Gastroesophageal sphincter (tissue), 3 donors: ENCODE measurements around the gene VPS45.

Source experiments
- POLR2A ChIP-seq, 2 donors: fragments of 450-650 bp; IDR thresholded peaks; one replicate each; pipeline ENCODE4 v1.6.1; 2017; ENCODE audit warnings: antibody characterized with exemption in 2 of 2, mild to moderate bottlenecking in 2 of 2, moderate library complexity in 1 of 2
- POLR2AphosphoS5 ChIP-seq: sonication (generic); formaldehyde crosslinking; IDR thresholded peaks from one replicate; pipeline ENCODE4 v1.6.1; 2017; ENCODE audit warnings: antibody characterized with exemption
- TF ChIP-seq, protein P1 (sequence below), 4 experiments: fragments of 200-600 bp in 2 of 4; fragments of 450-650 bp in 2 of 4; sonication (generic) in 1 of 4; IDR thresholded peaks; one replicate each; pipeline ENCODE4 v1.5.1; 2017 to 2019; ENCODE audit warnings: antibody characterized with exemption in 4 of 4, mild to moderate bottlenecking in 2 of 4, moderate library complexity in 2 of 4

DNA sequence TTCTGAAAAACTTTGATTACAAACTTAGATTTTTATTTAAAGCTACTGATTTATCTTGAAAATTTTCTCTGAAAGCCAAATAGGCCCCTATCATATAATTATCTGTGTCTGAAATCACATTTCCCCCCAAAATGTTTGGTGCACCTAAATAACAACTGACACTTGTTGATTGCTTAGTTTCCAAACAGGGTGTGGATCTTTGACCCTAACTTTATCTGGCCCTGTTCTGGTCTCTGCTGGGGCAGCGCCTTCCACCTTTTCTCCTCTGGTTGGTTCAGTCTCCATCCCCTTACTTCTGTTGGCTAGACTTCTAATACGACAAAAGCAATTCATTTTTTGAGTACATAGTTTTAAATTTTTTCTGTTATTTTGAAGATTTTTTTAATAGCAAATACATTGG lies 46.9 kb upstream of the VPS45 start:
- TF ChIP-seq, protein P1, sequence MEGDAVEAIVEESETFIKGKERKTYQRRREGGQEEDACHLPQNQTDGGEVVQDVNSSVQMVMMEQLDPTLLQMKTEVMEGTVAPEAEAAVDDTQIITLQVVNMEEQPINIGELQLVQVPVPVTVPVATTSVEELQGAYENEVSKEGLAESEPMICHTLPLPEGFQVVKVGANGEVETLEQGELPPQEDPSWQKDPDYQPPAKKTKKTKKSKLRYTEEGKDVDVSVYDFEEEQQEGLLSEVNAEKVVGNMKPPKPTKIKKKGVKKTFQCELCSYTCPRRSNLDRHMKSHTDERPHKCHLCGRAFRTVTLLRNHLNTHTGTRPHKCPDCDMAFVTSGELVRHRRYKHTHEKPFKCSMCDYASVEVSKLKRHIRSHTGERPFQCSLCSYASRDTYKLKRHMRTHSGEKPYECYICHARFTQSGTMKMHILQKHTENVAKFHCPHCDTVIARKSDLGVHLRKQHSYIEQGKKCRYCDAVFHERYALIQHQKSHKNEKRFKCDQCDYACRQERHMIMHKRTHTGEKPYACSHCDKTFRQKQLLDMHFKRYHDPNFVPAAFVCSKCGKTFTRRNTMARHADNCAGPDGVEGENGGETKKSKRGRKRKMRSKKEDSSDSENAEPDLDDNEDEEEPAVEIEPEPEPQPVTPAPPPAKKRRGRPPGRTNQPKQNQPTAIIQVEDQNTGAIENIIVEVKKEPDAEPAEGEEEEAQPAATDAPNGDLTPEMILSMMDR (IDR thresholded peaks at IDR 0.05) = no peak
- TF ChIP-seq POLR2A (IDR thresholded peaks at IDR 0.05) (no peak), POLR2AphosphoS5 (no peak)
